H1 (cell line): Measurements from ENCODE around the gene ADIPOR2. TPM values are rescaled to one million over a fixed set of nuclear protein-coding genes. Genes with fewer than 3 reads are reported as not detected.

Source experiments
- BCL11A ChIP-seq, 2 experiments: IDR thresholded peaks; one replicate each; pipeline ENCODE4 v1.6.1; 2011; ENCODE audit warnings: low read depth in 2 of 2, low read length in 2 of 2, mild to moderate bottlenecking in 2 of 2
- CBX8 ChIP-seq: fragments of 300-800, 300-1000 bp; sonication (generic); IDR thresholded peaks from 2 replicates; pipeline ENCODE4 v1.7.1; 2016; ENCODE audit warnings: low read depth, low read length, borderline replicate concordance
- EP300 ChIP-seq, 2 experiments: IDR thresholded peaks; 1 replicate in 1 of 2; 2 replicates in 1 of 2; pipeline ENCODE4 v1.6.1; 2011 to 2012; ENCODE audit warnings: low read depth in 2 of 2, low read length in 2 of 2, mild to moderate bottlenecking in 2 of 2, borderline replicate concordance in 1 of 2, inconsistent platforms in 1 of 2, moderate library complexity in 1 of 2
- FOSL1 ChIP-seq: IDR thresholded peaks from 2 replicates; pipeline ENCODE4 v1.6.1; 2011; ENCODE audit warnings: mild to moderate bottlenecking, low read depth, low read length, moderate library complexity; ENCODE audit not compliant: insufficient read depth
- GTF2F1 ChIP-seq: IDR thresholded peaks from 2 replicates; pipeline ENCODE4 v1.6.1; 2012; ENCODE audit warnings: low read depth, low read length, improper control_type of control experiment, borderline replicate concordance
- KDM5A ChIP-seq: fragments of 200-600 bp; IDR thresholded peaks from 2 replicates; pipeline ENCODE4 v1.7.1; 2012; ENCODE audit warnings: mild to moderate bottlenecking, low read length, inconsistent platforms, mixed read lengths
- POLR2AphosphoS5 ChIP-seq: IDR thresholded peaks from 2 replicates; pipeline ENCODE4 v1.6.1; 2011; ENCODE audit warnings: low read depth, low read length
- SP4 ChIP-seq: IDR thresholded peaks from 2 replicates; pipeline ENCODE4 v1.6.1; 2012; ENCODE audit warnings: low read length, inconsistent platforms
- TAF7 ChIP-seq: optimal IDR thresholded peaks from 2 replicates; pipeline ENCODE3; 2011; ENCODE audit warnings: low read depth, mild to moderate bottlenecking, inconsistent platforms, low read length, moderate library complexity, borderline replicate concordance
- polyA plus RNA-seq, 7 experiments: library from polyadenylated mRNA; depleted of rRNA in 3 of 7; stranded (reverse) in 5 of 7; unstranded in 2 of 7; fragments of >200 nt in 5 of 7; fragments of 200-250 nt in 2 of 7; gene quantifications; 1 replicate in 5 of 7; 2 replicates in 1 of 7; 4 replicates in 1 of 7; pipeline versions ENCODE4 v1.2.1 to v1.2.3, GENCODE V29; 2011 to 2013; ENCODE audit warnings: missing spikeins in 2 of 7, mixed read lengths in 2 of 7
- total RNA-seq: library from RNA; stranded (reverse); fragmentation: NEBNext Ultra II Directional; extraction: Animal tissue kit (Norgen Biotek cat#: 25700); gene quantifications from 2 replicates; pipeline ENCODE4 v1.2.1, GENCODE V29; 2021

Gene ADIPOR2
- total and polyA plus RNA-seq, 2 of the 8 experiments (the other 6 are each of a cell fraction or from before 2014, with no cell fraction given): 17.5 to 50.8 TPM

GRCh38 chr12:1749019-1749418 is 58.1 kb downstream of the ADIPOR2 start (continued):
- TF ChIP-seq TAF7: no peak
- no peak for TF ChIP-seq FOSL1
- TF ChIP-seq KDM5A: no peak
- no peak for TF ChIP-seq SP4
- no peak for TF ChIP-seq GTF2F1
- TF ChIP-seq CBX8: no peak
- no peak for TF ChIP-seq POLR2AphosphoS5
- TF ChIP-seq EP300 (IDR thresholded peaks at IDR 0.05; ENCODE audit: borderline replicate concordance in 1 of 2, low read depth in 2 of 2, low read length in 2 of 2): no peak
- TF ChIP-seq BCL11A (IDR thresholded peaks at IDR 0.05; ENCODE audit: low read depth in 2 of 2, low read length in 2 of 2): no peak
- TF ChIP-seq, all 59 proteins: peak for 0
